HL-60 (cell line): Measurements from ENCODE around the gene TGFA.

Experiments
- GABPA ChIP-seq: IDR thresholded peaks from 2 replicates; pipeline ENCODE4 v1.6.1; 2012; ENCODE audit warnings: low read depth
- POLR2AphosphoS5 ChIP-seq: IDR thresholded peaks from 2 replicates; pipeline ENCODE4 v1.6.1; 2012; ENCODE audit warnings: low read depth
- SPI1 ChIP-seq: IDR thresholded peaks from 2 replicates; pipeline ENCODE4 v1.6.1; 2012; ENCODE audit warnings: low read depth, mild to moderate bottlenecking, borderline replicate concordance
- TF ChIP-seq, protein P1 (sequence below): IDR thresholded peaks from one replicate; pipeline ENCODE4 v1.5.1; 2011; ENCODE audit warnings: low read length, control low read depth, inconsistent platforms; ENCODE audit not compliant: insufficient read depth
- TF ChIP-seq, protein P2 (sequence below): IDR thresholded peaks from 2 replicates; pipeline ENCODE4 v1.6.1; 2012; ENCODE audit warnings: low read depth; ENCODE audit not compliant: insufficient replicate concordance

DNA sequence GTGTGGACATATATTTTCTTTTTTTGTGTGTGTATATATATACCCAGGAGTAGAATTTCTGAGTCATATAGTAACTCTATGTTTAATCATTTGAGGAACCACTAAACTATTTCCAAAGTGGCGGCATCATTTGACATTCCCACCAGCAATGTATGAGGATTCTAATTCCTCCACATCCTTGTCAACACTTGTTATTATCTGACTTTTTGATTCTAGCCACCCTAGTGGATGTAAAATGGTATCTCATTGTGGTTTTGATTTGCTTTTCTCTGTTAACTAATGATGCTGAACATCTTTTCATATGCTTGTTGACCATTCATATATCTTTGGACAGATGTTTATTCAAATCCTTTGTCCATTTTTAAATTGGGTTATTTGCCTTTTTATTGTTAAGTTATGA lies 120.3 kb downstream of the TGFA start:
- no peak for TF ChIP-seq POLR2AphosphoS5
- TF ChIP-seq, protein P1, sequence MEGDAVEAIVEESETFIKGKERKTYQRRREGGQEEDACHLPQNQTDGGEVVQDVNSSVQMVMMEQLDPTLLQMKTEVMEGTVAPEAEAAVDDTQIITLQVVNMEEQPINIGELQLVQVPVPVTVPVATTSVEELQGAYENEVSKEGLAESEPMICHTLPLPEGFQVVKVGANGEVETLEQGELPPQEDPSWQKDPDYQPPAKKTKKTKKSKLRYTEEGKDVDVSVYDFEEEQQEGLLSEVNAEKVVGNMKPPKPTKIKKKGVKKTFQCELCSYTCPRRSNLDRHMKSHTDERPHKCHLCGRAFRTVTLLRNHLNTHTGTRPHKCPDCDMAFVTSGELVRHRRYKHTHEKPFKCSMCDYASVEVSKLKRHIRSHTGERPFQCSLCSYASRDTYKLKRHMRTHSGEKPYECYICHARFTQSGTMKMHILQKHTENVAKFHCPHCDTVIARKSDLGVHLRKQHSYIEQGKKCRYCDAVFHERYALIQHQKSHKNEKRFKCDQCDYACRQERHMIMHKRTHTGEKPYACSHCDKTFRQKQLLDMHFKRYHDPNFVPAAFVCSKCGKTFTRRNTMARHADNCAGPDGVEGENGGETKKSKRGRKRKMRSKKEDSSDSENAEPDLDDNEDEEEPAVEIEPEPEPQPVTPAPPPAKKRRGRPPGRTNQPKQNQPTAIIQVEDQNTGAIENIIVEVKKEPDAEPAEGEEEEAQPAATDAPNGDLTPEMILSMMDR, result no peak
- TF ChIP-seq GABPA, result no peak
- TF ChIP-seq, protein P2, sequence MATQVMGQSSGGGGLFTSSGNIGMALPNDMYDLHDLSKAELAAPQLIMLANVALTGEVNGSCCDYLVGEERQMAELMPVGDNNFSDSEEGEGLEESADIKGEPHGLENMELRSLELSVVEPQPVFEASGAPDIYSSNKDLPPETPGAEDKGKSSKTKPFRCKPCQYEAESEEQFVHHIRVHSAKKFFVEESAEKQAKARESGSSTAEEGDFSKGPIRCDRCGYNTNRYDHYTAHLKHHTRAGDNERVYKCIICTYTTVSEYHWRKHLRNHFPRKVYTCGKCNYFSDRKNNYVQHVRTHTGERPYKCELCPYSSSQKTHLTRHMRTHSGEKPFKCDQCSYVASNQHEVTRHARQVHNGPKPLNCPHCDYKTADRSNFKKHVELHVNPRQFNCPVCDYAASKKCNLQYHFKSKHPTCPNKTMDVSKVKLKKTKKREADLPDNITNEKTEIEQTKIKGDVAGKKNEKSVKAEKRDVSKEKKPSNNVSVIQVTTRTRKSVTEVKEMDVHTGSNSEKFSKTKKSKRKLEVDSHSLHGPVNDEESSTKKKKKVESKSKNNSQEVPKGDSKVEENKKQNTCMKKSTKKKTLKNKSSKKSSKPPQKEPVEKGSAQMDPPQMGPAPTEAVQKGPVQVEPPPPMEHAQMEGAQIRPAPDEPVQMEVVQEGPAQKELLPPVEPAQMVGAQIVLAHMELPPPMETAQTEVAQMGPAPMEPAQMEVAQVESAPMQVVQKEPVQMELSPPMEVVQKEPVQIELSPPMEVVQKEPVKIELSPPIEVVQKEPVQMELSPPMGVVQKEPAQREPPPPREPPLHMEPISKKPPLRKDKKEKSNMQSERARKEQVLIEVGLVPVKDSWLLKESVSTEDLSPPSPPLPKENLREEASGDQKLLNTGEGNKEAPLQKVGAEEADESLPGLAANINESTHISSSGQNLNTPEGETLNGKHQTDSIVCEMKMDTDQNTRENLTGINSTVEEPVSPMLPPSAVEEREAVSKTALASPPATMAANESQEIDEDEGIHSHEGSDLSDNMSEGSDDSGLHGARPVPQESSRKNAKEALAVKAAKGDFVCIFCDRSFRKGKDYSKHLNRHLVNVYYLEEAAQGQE, result no peak
- TF ChIP-seq SPI1, result no peak
